Stimulated activated CD8-positive, alpha-beta memory T cell treated with anti-CD3 and anti-CD28 coated beads, Interleukin-15, amount 100 ng/mL, for 4 hours (primary cell): Measurements from ENCODE around the gene FLT3.
"Not testable (repeated sequence)": the region's sequence is repeated elsewhere in the genome, so short reads cannot be mapped to it uniquely, and the experiment has no call there.

Experiments
- DNase-seq, 2 donors: peaks; one replicate each; pipeline ENCODE4 v3.0.0-alpha.2; 2020; ENCODE audit warnings: low read depth in 2 of 2

The FLT3 gene

GRCh38 chr13:28100150-28101121, at the start of gene FLT3:
TSS of gene FLT3 (minus strand) at chr13:28100576. CDS start at chr13:28100510, 66 bp downstream.
- no peak for DNase-seq

GRCh38 chr13:28147495-28147894, 47.1 kb upstream of the FLT3 start:
- DNase-seq: no peak

- DNase-seq: no peak
Measured at GRCh38 chr13:28145049-28145448, 44.7 kb upstream of the FLT3 start.

GRCh38 chr13:28141542-28141941, 41.2 kb upstream of the FLT3 start:
- not testable (repeated sequence) for DNase-seq

GRCh38 chr13:28140433-28141125, 40.2 kb upstream of the FLT3 start:
- no peak for DNase-seq

- DNase-seq: peak; percentile 82 to 88
Measured at GRCh38 chr13:28138756-28139470, 38.5 kb upstream of the FLT3 start.

- peak; percentile 82 to 83 for DNase-seq
Measured at GRCh38 chr13:28138012-28138755, 37.8 kb upstream of the FLT3 start, which contains the start of gene PAN3. TSS of gene PAN3 (plus strand) at chr13:28138545. CDS start at chr13:28138658, 113 bp downstream.

- no peak for DNase-seq
Measured at GRCh38 chr13:28137596-28137995, 37.2 kb upstream of the FLT3 start.

- no peak for DNase-seq
Measured at GRCh38 chr13:28136916-28137315, 36.5 kb upstream of the FLT3 start.

- DNase-seq: no peak
Measured at GRCh38 chr13:28131646-28132045, 31.3 kb upstream of the FLT3 start.

GRCh38 chr13:28129911-28130693, 29.7 kb upstream of the FLT3 start:
- DNase-seq: no peak

- no peak for DNase-seq
Measured at GRCh38 chr13:28128926-28129325, 28.6 kb upstream of the FLT3 start.

GRCh38 chr13:28128030-28128429, 27.7 kb upstream of the FLT3 start:
- DNase-seq: no peak

- DNase-seq: no peak
Measured at GRCh38 chr13:28121224-28121623, 20.8 kb upstream of the FLT3 start.

GRCh38 chr13:28120317-28120716, 19.9 kb upstream of the FLT3 start:
- no peak for DNase-seq

- no peak for DNase-seq
Measured at GRCh38 chr13:28117689-28118377, 17.5 kb upstream of the FLT3 start.

GRCh38 chr13:28116736-28117135, 16.4 kb upstream of the FLT3 start:
- DNase-seq: no peak

- no peak for DNase-seq
Measured at GRCh38 chr13:28110414-28110813, 10.0 kb upstream of the FLT3 start.

- no peak for DNase-seq
Measured at GRCh38 chr13:28106976-28107375, 6.6 kb upstream of the FLT3 start.

GRCh38 chr13:28101886-28102285, 1.5 kb upstream of the FLT3 start:
- not testable (repeated sequence) for DNase-seq
